ENCODE data around the gene GPR27.

Gene GPR27

GRCh38 chr3:71753701-71754609, at the start of gene GPR27:
Gene GPR27, plus strand, starts transcription at chr3:71753855. Its CDS starts 195 bp downstream, at chr3:71754050.
- Histone ChIP-seq H3K9me3 (ENCODE audit: insufficient read depth, low read depth, low read length) (no peaks in the 10 kb centered on the region), H3K27ac (ENCODE audit: low read length) (no peak within 1 kb of the TSS), H3K4me1 (ENCODE audit: insufficient read depth, low read length) (peaks cover 4% of the 10 kb centered on the region; the same call in 1 of the 2 replicates), H3K36me3 (ENCODE audit: insufficient read depth, low read depth, low read length) (no peaks in the 10 kb centered on the region), H3K9ac (ENCODE audit: low read depth, low read length) (peak within 1 kb of the TSS; percentile 3; the same call in 1 of the 2 replicates), H3K4me3 (ENCODE audit: low read length) (peak within 1 kb of the TSS; percentile 68), H3K27me3 (ENCODE audit: insufficient read depth, low read length) (peaks cover 67% of the 10 kb centered on the region)

GRCh38 chr3:71704915-71705314, 48.7 kb upstream of the GPR27 start:
- no peaks in the 10 kb centered on the region for H3K27me3 ChIP-seq (ENCODE audit: insufficient read depth, low read length)
- H3K9me3 ChIP-seq (ENCODE audit: insufficient read depth, low read depth, low read length), result no peaks in the 10 kb centered on the region
- H3K4me1 ChIP-seq (ENCODE audit: insufficient read depth, low read length), result peaks cover 4% of the 10 kb centered on the region; the same call in 1 of the 2 replicates
- no peak overlapping the region for H3K9ac ChIP-seq (ENCODE audit: low read depth, low read length)
- H3K27ac ChIP-seq (ENCODE audit: low read length), result no peak overlapping the region
- no peak overlapping the region for H3K4me3 ChIP-seq (ENCODE audit: low read length)
- H3K36me3 ChIP-seq (ENCODE audit: insufficient read depth, low read depth, low read length), result no peaks in the 10 kb centered on the region

DNA sequence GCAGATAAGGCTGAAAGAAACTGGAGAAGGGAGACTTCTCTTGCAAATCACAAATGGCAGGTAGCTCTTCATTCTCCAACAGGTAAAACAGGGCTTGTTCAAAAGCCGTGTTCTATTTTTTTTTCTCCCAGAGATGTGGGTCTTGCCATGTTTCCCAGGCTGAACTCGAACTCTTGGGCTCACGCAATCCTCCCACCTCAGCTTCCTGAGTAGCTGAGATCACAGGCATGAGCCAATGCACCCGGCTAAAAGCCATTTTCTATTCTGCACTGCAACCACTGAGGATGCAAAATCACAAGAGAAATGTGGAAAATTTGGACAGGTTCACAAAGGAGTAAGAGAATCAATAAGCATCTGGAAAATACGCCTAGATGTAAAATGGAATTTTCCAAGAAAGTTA, 48.0 kb upstream of the GPR27 start:
- Histone ChIP-seq H3K27me3 (ENCODE audit: insufficient read depth, low read length) (no peaks in the 10 kb centered on the region), H3K4me3 (ENCODE audit: low read length) (no peak overlapping the region), H3K9ac (ENCODE audit: low read depth, low read length) (no peak overlapping the region), H3K27ac (ENCODE audit: low read length) (no peak overlapping the region), H3K4me1 (ENCODE audit: insufficient read depth, low read length) (peaks cover 4% of the 10 kb centered on the region; the same call in 1 of the 2 replicates), H3K9me3 (ENCODE audit: insufficient read depth, low read depth, low read length) (no peaks in the 10 kb centered on the region), H3K36me3 (ENCODE audit: insufficient read depth, low read depth, low read length) (no peaks in the 10 kb centered on the region)

- Histone ChIP-seq H3K9me3 (ENCODE audit: insufficient read depth, low read depth, low read length) (no peaks in the 10 kb centered on the region), H3K4me3 (ENCODE audit: low read length) (no peak overlapping the region), H3K27ac (ENCODE audit: low read length) (no peak overlapping the region), H3K27me3 (ENCODE audit: insufficient read depth, low read length) (no peaks in the 10 kb centered on the region), H3K9ac (ENCODE audit: low read depth, low read length) (no peak overlapping the region), H3K4me1 (ENCODE audit: insufficient read depth, low read length) (peaks cover 4% of the 10 kb centered on the region; the same call in 1 of the 2 replicates), H3K36me3 (ENCODE audit: insufficient read depth, low read depth, low read length) (no peaks in the 10 kb centered on the region)
Measured at GRCh38 chr3:71707595-71707994, 46.1 kb upstream of the GPR27 start.

- no peaks in the 10 kb centered on the region for H3K9me3 ChIP-seq (ENCODE audit: insufficient read depth, low read depth, low read length)
- no peaks in the 10 kb centered on the region for H3K4me1 ChIP-seq (ENCODE audit: insufficient read depth, low read length)
- H3K36me3 ChIP-seq (ENCODE audit: insufficient read depth, low read depth, low read length), result no peaks in the 10 kb centered on the region
- no peak overlapping the region for H3K4me3 ChIP-seq (ENCODE audit: low read length)
- no peak overlapping the region for H3K9ac ChIP-seq (ENCODE audit: low read depth, low read length)
- no peak overlapping the region for H3K27ac ChIP-seq (ENCODE audit: low read length)
- no peaks in the 10 kb centered on the region for H3K27me3 ChIP-seq (ENCODE audit: insufficient read depth, low read length)
Measured at GRCh38 chr3:71708476-71709105, 45.1 kb upstream of the GPR27 start.

DNA sequence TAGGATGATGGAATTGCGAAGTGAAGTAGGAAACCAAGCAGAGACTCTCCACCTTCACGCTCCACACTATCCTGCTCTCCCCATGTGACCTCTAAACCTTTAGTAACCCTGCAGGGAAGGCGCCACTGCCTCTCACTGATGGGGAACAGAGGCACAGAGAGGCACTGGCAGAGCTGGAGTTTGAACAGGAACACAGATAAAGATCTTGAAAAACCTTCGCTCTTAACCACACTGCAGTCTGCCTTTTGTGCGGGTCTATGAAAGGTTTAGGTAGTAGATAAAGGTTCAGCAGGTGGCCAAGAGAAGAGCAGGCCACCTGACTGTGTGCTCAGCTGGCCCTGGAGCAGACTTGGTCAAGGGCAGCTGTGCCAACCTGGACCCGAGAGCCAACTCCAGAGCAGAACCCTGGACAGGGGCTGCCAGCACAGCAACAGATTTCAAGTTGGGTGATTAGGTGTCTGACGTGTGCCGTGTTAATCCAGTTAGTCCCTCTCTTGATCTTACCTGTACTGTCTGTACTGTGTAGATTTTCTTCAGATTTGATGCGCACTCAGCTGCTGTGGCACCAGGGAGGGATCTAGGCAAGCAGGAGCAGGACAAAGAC, 43.6 kb upstream of the GPR27 start:
- H3K36me3 ChIP-seq (ENCODE audit: insufficient read depth, low read depth, low read length), result no peaks in the 10 kb centered on the region
- H3K27ac ChIP-seq (ENCODE audit: low read length), result no peak overlapping the region
- H3K4me1 ChIP-seq (ENCODE audit: insufficient read depth, low read length), result no peaks in the 10 kb centered on the region
- no peak overlapping the region for H3K9ac ChIP-seq (ENCODE audit: low read depth, low read length)
- H3K9me3 ChIP-seq (ENCODE audit: insufficient read depth, low read depth, low read length), result no peaks in the 10 kb centered on the region
- H3K27me3 ChIP-seq (ENCODE audit: insufficient read depth, low read length), result no peaks in the 10 kb centered on the region
- no peak overlapping the region for H3K4me3 ChIP-seq (ENCODE audit: low read length)

GRCh38 chr3:71710906-71711494, 42.7 kb upstream of the GPR27 start:
- Histone ChIP-seq H3K4me1 (ENCODE audit: insufficient read depth, low read length) (no peaks in the 10 kb centered on the region), H3K27me3 (ENCODE audit: insufficient read depth, low read length) (no peaks in the 10 kb centered on the region), H3K9me3 (ENCODE audit: insufficient read depth, low read depth, low read length) (no peaks in the 10 kb centered on the region), H3K36me3 (ENCODE audit: insufficient read depth, low read depth, low read length) (no peaks in the 10 kb centered on the region), H3K9ac (ENCODE audit: low read depth, low read length) (no peak overlapping the region), H3K4me3 (ENCODE audit: low read length) (no peak overlapping the region), H3K27ac (ENCODE audit: low read length) (no peak overlapping the region)

- no peaks in the 10 kb centered on the region for H3K27me3 ChIP-seq (ENCODE audit: insufficient read depth, low read length)
- H3K4me1 ChIP-seq (ENCODE audit: insufficient read depth, low read length), result no peaks in the 10 kb centered on the region
- H3K4me3 ChIP-seq (ENCODE audit: low read length), result no peak overlapping the region
- H3K36me3 ChIP-seq (ENCODE audit: insufficient read depth, low read depth, low read length), result no peaks in the 10 kb centered on the region
- no peaks in the 10 kb centered on the region for H3K9me3 ChIP-seq (ENCODE audit: insufficient read depth, low read depth, low read length)
- no peak overlapping the region for H3K9ac ChIP-seq (ENCODE audit: low read depth, low read length)
- no peak overlapping the region for H3K27ac ChIP-seq (ENCODE audit: low read length)
Measured at GRCh38 chr3:71713041-71713440, 40.6 kb upstream of the GPR27 start.

GRCh38 chr3:71714595-71714994, 39.1 kb upstream of the GPR27 start:
- no peak overlapping the region for H3K9ac ChIP-seq (ENCODE audit: low read depth, low read length)
- no peak overlapping the region for H3K4me3 ChIP-seq (ENCODE audit: low read length)
- no peaks in the 10 kb centered on the region for H3K36me3 ChIP-seq (ENCODE audit: insufficient read depth, low read depth, low read length)
- no peaks in the 10 kb centered on the region for H3K4me1 ChIP-seq (ENCODE audit: insufficient read depth, low read length)
- H3K27ac ChIP-seq (ENCODE audit: low read length), result no peak overlapping the region
- H3K27me3 ChIP-seq (ENCODE audit: insufficient read depth, low read length), result no peaks in the 10 kb centered on the region
- H3K9me3 ChIP-seq (ENCODE audit: insufficient read depth, low read depth, low read length), result no peaks in the 10 kb centered on the region

DNA sequence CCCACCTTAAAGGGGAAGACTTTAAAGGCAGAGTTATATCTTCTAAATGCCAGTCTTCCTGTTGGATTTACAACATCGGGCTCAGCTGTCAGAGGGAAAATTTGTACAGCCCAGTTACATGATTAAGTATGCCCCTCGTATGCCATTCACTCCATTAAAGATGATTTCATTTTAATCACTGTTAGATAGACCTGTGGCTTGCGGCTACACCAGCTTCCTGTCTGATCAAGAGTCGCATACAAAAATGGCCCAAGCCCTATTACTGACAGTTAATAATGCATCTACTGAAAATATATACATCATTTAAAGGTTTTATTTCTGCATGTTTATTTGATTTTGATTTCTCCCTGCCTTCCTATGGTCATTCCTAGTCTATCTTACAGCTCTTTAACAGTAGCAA, 35.6 kb upstream of the GPR27 start:
- Histone ChIP-seq H3K4me3 (ENCODE audit: low read length) (no peak overlapping the region), H3K9ac (ENCODE audit: low read depth, low read length) (no peak overlapping the region), H3K27me3 (ENCODE audit: insufficient read depth, low read length) (peaks cover 8% of the 10 kb centered on the region), H3K9me3 (ENCODE audit: insufficient read depth, low read depth, low read length) (no peaks in the 10 kb centered on the region), H3K4me1 (ENCODE audit: insufficient read depth, low read length) (no peaks in the 10 kb centered on the region), H3K36me3 (ENCODE audit: insufficient read depth, low read depth, low read length) (no peaks in the 10 kb centered on the region), H3K27ac (ENCODE audit: low read length) (no peak overlapping the region)

GRCh38 chr3:71721002-71721401, 32.7 kb upstream of the GPR27 start:
- peaks cover 30% of the 10 kb centered on the region for H3K27me3 ChIP-seq (ENCODE audit: insufficient read depth, low read length)
- H3K9me3 ChIP-seq (ENCODE audit: insufficient read depth, low read depth, low read length), result no peaks in the 10 kb centered on the region
- no peaks in the 10 kb centered on the region for H3K36me3 ChIP-seq (ENCODE audit: insufficient read depth, low read depth, low read length)
- no peak overlapping the region for H3K27ac ChIP-seq (ENCODE audit: low read length)
- peaks cover 4% of the 10 kb centered on the region; the same call in 1 of the 2 replicates for H3K4me1 ChIP-seq (ENCODE audit: insufficient read depth, low read length)
- no peak overlapping the region for H3K9ac ChIP-seq (ENCODE audit: low read depth, low read length)
- no peak overlapping the region for H3K4me3 ChIP-seq (ENCODE audit: low read length)
